ENCODE data around the gene NEK10.
"Not testable (repeated sequence)": the region's sequence is repeated elsewhere in the genome, so short reads cannot be mapped to it uniquely, and the experiment has no call there.

NEK10 gene

GRCh38 chr3:27354161-27354560 lies 15.0 kb downstream of the NEK10 start:
- DNase-seq (ENCODE audit: low read depth): no peak

- no peak for DNase-seq (ENCODE audit: low read depth)
Measured at GRCh38 chr3:27353221-27353620, 16.0 kb downstream of the NEK10 start.

- DNase-seq (ENCODE audit: low read depth): no peak
Measured at GRCh38 chr3:27352047-27352446, 17.1 kb downstream of the NEK10 start.

GRCh38 chr3:27349832-27350231 lies 19.4 kb downstream of the NEK10 start:
- DNase-seq (ENCODE audit: low read depth): no peak

GRCh38 chr3:27345959-27346865 lies 23.0 kb downstream of the NEK10 start:
- no peak for DNase-seq (ENCODE audit: low read depth)

- DNase-seq (ENCODE audit: low read depth): no peak
Measured at GRCh38 chr3:27345493-27345892, 23.7 kb downstream of the NEK10 start.

- DNase-seq (ENCODE audit: low read depth): no peak
Measured at GRCh38 chr3:27345045-27345444, 24.1 kb downstream of the NEK10 start.

GRCh38 chr3:27344192-27344591 lies 25.0 kb downstream of the NEK10 start:
- DNase-seq (ENCODE audit: low read depth): no peak

GRCh38 chr3:27342267-27342666 lies 26.9 kb downstream of the NEK10 start:
- no peak for DNase-seq (ENCODE audit: low read depth)

- no peak for DNase-seq (ENCODE audit: low read depth)
Measured at GRCh38 chr3:27340534-27340933, 28.6 kb downstream of the NEK10 start.

- DNase-seq (ENCODE audit: low read depth): no peak
Measured at GRCh38 chr3:27335571-27335970, 33.6 kb downstream of the NEK10 start.

GRCh38 chr3:27333843-27334242 lies 35.3 kb downstream of the NEK10 start:
- DNase-seq (ENCODE audit: low read depth): no peak

- DNase-seq (ENCODE audit: low read depth): not testable (repeated sequence)
Measured at GRCh38 chr3:27328982-27329762, 40.0 kb downstream of the NEK10 start.

GRCh38 chr3:27326629-27327545 lies 42.3 kb downstream of the NEK10 start:
- no peak for DNase-seq (ENCODE audit: low read depth)

- DNase-seq (ENCODE audit: low read depth): no peak
Measured at GRCh38 chr3:27326202-27326601, 43.0 kb downstream of the NEK10 start.

GRCh38 chr3:27325419-27325818 lies 43.8 kb downstream of the NEK10 start:
- DNase-seq (ENCODE audit: low read depth): no peak

- DNase-seq (ENCODE audit: low read depth): no peak
Measured at GRCh38 chr3:27324686-27325085, 44.5 kb downstream of the NEK10 start.

GRCh38 chr3:27323087-27323570 lies 46.1 kb downstream of the NEK10 start:
- DNase-seq (ENCODE audit: low read depth): no peak

- no peak for DNase-seq (ENCODE audit: low read depth)
Measured at GRCh38 chr3:27322634-27323033, 46.5 kb downstream of the NEK10 start.

GRCh38 chr3:27319847-27320526 lies 49.2 kb downstream of the NEK10 start:
- DNase-seq (ENCODE audit: low read depth): no peak

- no peak for DNase-seq (ENCODE audit: low read depth)
Measured at GRCh38 chr3:27319304-27319703, 49.9 kb downstream of the NEK10 start.

Data from stimulated activated CD8-positive, alpha-beta memory T cell treated with anti-CD3 and anti-CD28 coated beads, Interleukin-7, amount 100 ng/mL, for 24 hours (primary cell).